GM19452 (cell line): Measurements from ENCODE around the gene ASB1.

Experiments
- ATAC-seq: cut with Tn5 transposase; IDR thresholded peaks from one replicate; pipeline ENCODE4 v1.9.1; 2021; ENCODE audit not compliant: unreplicated experiment

The ASB1 gene

DNA sequence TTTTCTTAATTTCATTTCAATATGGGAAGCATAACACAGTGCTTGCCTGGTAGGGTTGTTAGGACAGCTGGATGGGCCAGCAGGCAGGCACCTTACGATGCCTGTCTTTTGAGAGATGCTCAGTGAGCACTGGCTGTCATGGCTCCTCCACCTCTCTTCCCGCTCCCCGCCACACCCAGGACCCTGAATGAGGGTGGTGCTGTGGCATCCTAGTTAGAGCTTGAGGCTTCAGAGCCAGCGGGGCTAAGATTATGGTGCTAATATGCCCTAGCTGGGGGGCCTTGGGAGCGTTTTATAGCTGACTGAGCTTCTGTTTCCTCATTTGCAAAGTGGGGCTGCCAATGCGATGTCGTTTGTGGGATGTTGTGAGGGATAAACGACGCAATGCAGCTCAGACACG, 37.7 kb downstream of the ASB1 start:
- no peak for ATAC-seq

- no peak for ATAC-seq
Measured at GRCh38 chr2:238465487-238466242, 38.9 kb downstream of the ASB1 start.

DNA sequence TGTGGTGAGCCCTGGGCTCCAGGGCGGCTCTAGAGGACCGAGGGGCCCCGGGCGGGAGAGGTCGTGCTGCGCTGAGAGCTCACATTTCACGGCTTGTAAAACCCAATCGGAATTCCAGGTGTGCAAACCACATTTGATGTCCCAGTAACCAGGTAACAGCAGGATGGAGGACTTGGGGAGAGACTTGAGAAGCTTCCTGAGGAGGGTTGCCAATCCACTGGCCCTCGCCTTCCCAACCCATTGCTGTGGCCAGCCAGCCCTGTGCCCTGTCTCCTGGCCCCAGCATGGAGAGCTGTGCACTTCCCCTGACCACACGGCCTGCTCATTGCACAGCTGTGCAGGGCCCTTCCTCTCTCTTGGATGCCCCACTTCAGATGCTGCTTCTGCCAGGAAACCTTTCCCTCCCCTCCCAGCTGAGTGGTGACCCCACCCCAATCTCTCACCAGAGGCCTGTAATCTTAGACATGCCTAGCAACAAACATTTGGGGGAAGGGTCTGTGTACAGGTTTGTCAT, 39.6 kb downstream of the ASB1 start:
- ATAC-seq, result no peak

GRCh38 chr2:238467062-238467461, 40.3 kb downstream of the ASB1 start:
- no peak for ATAC-seq

- ATAC-seq, result no peak
Measured at GRCh38 chr2:238467792-238468191, 41.1 kb downstream of the ASB1 start.

DNA sequence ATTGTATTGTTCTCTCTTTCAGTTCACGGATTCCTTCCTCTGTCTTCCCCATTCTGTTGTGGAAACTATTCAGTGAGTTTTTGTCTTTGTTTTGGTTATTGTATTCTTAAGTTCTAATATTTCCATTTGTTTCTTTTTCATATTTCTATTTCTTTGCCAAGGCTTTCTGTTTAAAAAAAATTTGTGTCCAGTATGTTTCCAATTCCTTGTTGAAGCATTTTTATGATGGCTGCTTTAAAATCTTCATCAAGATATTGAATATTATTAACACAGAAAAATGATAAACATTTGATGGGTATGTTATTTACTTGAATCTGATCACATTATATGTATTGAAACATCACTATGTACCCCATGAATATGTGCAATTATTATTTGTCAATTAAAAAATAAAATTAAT, 42.4 kb downstream of the ASB1 start:
- no peak for ATAC-seq

DNA sequence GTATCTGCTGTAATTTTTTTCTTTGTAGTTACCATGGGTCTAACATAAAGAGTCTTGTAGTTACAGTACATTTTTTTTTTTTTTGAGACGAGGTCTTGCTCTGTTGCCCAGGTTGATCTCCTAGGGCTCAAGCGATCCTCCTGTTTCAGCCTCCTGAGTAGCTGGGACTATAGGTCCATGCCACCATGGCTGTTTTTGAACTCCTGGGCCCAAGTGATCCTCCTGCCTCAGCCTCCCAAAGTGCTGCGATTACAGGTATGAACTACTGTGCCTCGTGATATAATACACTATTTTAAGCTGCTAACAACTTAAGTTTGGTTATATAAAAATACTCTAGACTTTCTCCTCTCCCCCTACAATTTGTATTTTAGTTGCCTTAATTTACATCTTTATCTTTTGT, 46.3 kb downstream of the ASB1 start:
- no peak for ATAC-seq

DNA sequence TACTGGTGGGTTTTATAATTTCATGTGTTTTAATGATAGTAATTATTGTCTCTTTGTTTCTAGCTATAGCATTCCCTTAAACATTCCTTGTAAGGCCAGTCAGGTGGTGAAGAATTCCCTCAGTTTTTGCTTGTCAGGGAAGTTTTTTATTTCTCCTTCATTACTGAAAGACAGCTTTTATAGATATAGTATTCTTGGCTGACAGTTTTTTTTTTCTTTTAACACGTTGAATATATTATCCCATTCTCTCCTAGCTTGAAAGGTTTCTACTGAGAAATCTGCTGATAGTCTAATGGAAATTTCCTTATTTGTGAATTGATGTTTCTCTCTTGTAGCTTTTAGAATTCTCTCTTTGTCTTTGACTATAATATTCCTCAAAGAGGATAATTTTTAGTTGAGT, 46.8 kb downstream of the ASB1 start:
- ATAC-seq, result no peak

DNA sequence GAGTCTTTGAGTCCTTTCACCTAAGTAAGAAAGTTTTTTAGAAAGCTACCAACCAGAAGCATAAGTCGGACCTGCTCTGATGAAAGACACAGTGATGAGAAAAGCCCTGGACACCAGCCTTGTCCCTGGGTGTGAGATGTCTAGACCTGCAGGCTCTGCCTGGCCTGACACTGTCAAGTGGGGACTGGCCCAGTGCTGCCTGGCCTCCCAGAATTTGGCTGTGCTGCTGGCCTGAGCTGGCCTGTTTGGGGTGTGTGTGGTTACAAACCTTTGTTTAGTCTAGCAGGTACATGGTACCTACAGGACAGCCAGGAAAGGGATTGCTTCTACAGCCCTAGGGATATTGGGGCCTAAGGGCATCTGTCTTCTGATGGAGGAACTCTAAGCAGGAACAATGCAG, 48.3 kb downstream of the ASB1 start:
- no peak for ATAC-seq

- no peak for ATAC-seq
Measured at GRCh38 chr2:238475566-238475965, 48.8 kb downstream of the ASB1 start.

DNA sequence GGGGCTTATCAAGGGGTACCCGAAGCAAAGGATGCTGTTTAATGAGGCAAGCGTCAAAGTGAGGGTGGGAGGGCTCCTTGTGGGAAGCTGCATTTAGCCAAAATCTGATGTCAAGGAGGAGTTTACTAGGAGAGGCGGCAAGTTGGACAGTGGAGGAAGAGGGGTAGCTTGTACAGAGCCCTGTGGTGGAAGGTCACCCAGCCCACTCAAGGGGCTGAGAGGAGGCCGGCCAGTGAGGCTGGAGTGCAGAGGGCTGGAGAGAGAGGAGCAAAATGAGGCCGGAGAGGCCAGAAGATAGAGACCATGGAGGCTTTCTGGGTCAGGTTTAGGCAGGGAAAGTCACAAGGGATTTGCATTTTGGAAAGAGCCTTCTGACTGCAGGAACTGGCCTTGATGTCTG, 49.5 kb downstream of the ASB1 start:
- ATAC-seq, result no peak

DNA sequence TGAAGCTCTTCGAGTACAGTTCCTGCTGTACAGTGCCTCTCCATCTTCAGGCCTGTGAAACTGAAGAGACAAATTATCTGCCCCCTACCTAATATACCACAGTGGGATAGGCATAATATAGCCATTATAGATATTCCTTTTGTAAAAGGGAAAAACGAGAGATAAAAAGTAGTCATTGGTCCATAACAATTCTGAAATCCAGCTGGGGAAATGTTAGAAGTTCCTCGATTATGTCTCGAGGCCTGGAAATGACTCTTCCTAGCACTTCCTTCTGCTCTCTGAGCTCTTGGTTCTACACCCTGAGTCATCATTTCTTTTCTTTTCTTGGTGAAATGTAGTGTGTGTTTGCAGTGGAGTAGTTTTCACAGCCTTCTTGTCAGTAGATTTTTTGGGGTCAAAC, 51.5 kb downstream of the ASB1 start:
- no peak for ATAC-seq

GRCh38 chr2:238479847-238480246, 53.1 kb downstream of the ASB1 start:
- ATAC-seq, result no peak

DNA sequence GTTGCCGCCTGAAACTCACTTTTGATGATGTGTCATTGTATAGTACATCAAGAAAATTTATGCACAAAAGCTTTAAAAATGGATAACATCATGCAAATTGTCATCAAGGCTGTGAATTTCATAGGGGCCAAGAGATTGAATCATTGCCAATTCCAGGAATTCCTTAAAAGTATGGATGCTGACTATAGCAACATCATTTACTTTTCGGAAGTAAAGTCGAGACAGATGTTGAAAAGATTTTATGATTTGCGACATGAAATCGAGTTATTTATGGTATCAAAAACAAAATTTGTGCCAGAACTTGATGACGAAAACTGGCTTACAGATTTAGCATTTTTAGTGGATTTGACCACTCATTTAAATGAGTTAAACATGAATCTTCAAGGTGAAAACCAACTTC, 56.3 kb downstream of the ASB1 start:
- no peak for ATAC-seq

DNA sequence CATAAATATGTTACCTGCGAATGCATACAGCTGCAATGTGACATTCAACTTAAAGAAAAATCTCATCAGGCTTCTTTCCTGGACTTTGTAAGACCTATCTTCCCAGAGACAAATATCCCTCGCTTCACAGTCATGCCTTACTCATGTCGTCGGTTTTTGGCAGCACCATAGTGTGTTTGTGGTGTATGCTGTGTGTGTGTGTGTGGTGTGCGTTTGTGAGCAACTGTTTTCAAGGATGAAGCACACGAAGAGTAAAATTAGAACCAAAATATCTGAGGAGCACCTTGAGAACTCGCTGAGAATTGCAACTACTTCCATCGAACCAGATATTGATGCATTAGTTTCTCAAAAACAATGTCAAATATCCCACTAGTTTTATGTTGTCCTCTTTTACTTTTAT, 56.9 kb downstream of the ASB1 start:
- ATAC-seq, result no peak

- ATAC-seq, result no peak
Measured at GRCh38 chr2:238484522-238485452, 58.1 kb downstream of the ASB1 start.

DNA sequence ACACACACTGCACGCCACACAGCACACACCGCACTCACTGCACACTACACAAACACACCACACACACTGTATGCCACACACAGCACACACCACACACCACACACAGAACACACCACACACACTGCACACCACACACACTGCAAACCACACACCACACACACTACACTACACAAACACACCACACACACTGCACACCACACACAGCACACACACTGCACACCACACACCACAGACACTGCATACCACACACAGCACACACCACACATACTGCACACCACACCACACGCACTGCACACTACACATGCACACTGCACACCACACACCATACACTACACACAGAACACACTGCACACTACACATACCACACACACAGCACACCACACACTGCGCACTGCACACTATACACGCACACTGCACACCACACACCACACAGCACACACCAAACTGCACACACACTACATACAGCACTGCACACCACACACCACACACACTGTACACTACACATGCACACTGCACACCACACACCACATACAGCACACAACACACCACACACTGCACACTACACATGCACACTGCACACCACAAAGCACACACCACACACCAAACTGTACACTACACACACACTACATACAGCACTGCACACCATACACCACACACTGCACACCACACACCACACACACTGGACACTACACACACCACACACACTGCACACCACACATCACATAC, 59.6 kb downstream of the ASB1 start:
- ATAC-seq, result no peak

GRCh38 chr2:238487134-238487533, 60.4 kb downstream of the ASB1 start:
- no peak for ATAC-seq

DNA sequence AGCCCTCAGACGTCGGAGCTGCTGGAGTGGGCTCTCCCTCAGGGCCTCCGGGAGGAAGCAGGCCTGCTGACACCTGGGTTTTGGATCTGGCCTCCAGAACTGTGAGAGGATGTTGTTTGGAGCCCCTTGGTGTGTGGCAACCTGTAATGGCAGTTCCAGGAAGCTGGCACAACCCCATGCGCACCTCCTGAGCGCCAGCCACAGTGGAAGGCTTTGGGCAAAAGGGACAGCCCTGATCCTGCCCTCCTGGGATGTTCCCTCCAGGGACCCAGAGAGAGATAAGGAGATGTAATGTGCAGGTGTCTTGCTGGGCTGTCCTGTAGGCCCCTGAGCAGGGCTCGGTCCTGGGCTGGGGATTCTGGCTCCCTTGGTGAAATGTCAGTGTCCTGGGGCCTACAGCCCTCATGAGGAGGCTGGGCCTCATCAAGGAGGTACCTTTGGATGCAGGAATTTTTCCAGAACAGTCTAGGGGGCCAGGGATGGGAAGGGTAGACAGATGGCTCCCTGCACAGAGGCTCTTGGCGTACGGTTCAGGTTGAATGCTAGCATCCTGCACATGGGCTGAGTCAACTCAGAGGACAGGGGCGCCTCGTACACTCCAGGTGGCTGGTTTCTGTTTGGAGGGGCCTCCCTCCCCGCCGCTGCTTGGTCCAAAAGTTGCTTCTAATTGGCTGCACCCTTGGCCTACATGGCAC, 61.1 kb downstream of the ASB1 start:
- ATAC-seq, result no peak

- ATAC-seq, result no peak
Measured at GRCh38 chr2:238488347-238488826, 61.7 kb downstream of the ASB1 start.

DNA sequence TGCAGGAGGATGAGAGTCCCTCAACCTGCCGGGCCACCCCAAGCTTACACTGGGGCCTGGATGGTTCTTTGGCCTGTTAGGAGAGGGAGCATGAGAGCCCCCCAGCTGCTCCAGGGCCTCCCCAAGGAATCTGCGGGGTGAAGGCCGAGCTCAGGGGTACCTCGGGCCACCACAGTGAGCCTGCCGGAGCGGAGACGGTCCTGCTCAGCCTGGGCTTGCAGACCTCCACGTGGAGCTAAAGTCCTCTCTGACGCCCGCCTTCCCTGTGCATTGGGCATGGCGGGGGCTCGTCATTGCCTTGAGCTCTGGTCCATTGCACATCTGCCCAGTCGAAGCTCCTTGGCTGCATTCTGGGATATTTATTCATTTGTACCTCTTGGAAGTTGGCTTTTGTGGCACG, 62.7 kb downstream of the ASB1 start:
- ATAC-seq, result no peak
